Kidney (tissue), 14 donors: Measurements from ENCODE around the gene NOTCH1. TPM values are rescaled to one million over a fixed set of nuclear protein-coding genes. Genes with fewer than 3 reads are reported as not detected.

ENCODE experiments used
- DNase-seq, 5 donors: peaks; one replicate each; pipeline ENCODE4 v3.0.0-alpha.2; 2013 to 2020
- FAIRE-seq: peaks from 2 replicates; lab custom pipeline; 2012; peaks lifted over from hg19 to GRCh38; lab: Jason Lieb, UNC
- H3K27ac ChIP-seq, 2 donors: one replicate each; pipeline ENCODE4 v1.7.0; 2013; ENCODE audit warnings: low read depth in 2 of 2, low read length in 2 of 2, inconsistent platforms in 1 of 2
- H3K27me3 ChIP-seq: one replicate; pipeline ENCODE4 v1.7.1; 2013; ENCODE audit warnings: low read length, inconsistent platforms; ENCODE audit not compliant: control insufficient read depth, insufficient read depth
- H3K36me3 ChIP-seq, 3 donors: one replicate each; pipeline versions ENCODE4 v1.7.0 to v1.7.1; 2013; ENCODE audit warnings: low read length in 3 of 3, control low read depth in 1 of 3, inconsistent platforms in 1 of 3; ENCODE audit not compliant: insufficient read depth in 3 of 3, control insufficient read depth in 2 of 3
- H3K4me1 ChIP-seq, 3 donors: one replicate each; pipeline versions ENCODE4 v1.7.0 to v1.7.1; 2013; ENCODE audit warnings: low read length in 3 of 3, inconsistent platforms in 1 of 3, low read depth in 1 of 3; ENCODE audit not compliant: control insufficient read depth in 2 of 3, insufficient read depth in 2 of 3
- H3K4me3 ChIP-seq, 3 donors: one replicate each; pipeline versions ENCODE4 v1.7.0 to v1.8.1; 2013; ENCODE audit warnings: low read length in 3 of 3, control low read depth in 1 of 3, inconsistent platforms in 1 of 3
- H3K9ac ChIP-seq, 3 donors: one replicate each; pipeline versions ENCODE4 v1.7.0 to v1.7.1; 2013; ENCODE audit warnings: low read length in 3 of 3, control low read depth in 1 of 3, inconsistent platforms in 1 of 3
- H3K9me3 ChIP-seq, 3 donors: one replicate each; pipeline versions ENCODE4 v1.7.0 to v1.7.1; 2013; ENCODE audit warnings: low read length in 3 of 3, control low read depth in 1 of 3, inconsistent platforms in 1 of 3; ENCODE audit not compliant: control insufficient read depth in 2 of 3, insufficient read depth in 1 of 3
- intact Hi-C: fragments of 100-400 bp; cut with DNase I; formaldehyde crosslinking; loops from one replicate; pipeline ENCODE4 v1.11.1; 2022
- polyA plus RNA-seq: library from polyadenylated mRNA; stranded (reverse); fragments of 350-450 nt; fragmentation: Illumina TruSeq; extraction: RNeasy Lipid Tissue Mini Kit (QIAGEN cat#74804); gene quantifications from one replicate; pipeline ENCODE4 v1.2.3, GENCODE V29; 2014; ENCODE audit warnings: low read depth, low replicate concordance; ENCODE audit not compliant: insufficient read depth
- total RNA-seq: library from RNA; stranded (reverse); fragmentation: NEBNext Ultra II Directional; extraction: Animal tissue kit (Norgen Biotek cat#: 25700); gene quantifications from one replicate; pipeline ENCODE4 v1.2.1, GENCODE V29; 2021
- TF ChIP-seq, protein P1 (sequence below): IDR thresholded peaks from 3 replicates; pipeline ENCODE4 v1.5.1; 2012; ENCODE audit warnings: mild to moderate bottlenecking, moderate library complexity, borderline replicate concordance; ENCODE audit not compliant: insufficient read depth; ENCODE audit errors: extremely low read depth
- donor health status: control.
- donor health status: control.
- donor health status: control.
- donor health status: control.
- donor health status: control.
- donor health status: DM: yes; HTN: yes; CAD: no.
- donor health status: Normal renal cell carcinoma (clear cell type).

NOTCH1 gene
- total and polyA plus RNA-seq, 2 donors from 2014 or later: 6.5 to 77.2 TPM

DNA sequence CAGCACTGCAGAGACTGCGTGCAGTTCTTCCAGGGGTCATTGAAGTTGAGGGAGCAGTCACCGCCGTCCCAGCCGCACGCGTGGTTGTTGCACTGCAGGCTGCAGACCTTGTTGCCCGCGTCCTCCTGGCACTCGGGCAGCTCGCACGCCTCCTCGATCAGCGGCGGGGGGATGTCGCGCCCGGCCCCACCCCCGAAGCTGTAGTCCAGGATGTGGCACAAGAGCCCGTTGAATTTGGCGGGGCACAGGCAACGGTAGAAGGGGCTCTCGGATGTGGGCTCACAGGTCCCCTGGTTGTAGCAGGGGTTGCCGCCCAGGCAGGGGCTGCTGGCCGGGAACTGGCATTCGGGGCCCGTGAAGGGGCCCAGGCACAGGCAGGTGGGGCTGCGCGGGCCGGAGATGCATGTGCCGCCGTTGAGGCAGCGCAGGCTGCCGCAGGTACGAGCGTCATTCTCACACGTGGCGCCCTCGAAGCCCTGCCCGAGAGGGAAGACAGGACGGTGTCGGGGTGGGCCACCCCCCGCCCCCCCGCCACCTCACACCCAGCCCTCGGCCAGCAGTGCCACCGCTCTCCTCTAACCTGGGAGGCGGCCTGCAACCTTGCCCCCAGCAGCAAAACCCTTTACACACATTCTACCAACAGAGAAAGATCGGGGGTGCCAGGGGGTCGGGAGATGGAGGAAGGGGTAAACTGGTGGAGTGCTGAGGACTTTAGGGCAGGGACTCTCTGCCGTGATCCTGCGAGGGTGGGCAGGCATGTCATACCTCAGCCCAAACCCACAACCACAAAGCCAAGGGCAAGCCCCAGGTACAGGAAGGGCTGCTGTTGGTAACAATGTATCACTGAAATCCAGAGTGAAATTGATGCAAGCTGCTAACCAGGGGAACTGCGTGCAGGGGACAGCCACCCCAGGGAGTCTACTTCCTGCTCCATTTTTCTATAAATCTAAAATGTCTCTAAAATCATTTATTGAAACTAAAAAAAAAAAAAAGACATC, 40.1 kb downstream of the NOTCH1 start:
- no peak for DNase-seq
- TF ChIP-seq, protein P1, sequence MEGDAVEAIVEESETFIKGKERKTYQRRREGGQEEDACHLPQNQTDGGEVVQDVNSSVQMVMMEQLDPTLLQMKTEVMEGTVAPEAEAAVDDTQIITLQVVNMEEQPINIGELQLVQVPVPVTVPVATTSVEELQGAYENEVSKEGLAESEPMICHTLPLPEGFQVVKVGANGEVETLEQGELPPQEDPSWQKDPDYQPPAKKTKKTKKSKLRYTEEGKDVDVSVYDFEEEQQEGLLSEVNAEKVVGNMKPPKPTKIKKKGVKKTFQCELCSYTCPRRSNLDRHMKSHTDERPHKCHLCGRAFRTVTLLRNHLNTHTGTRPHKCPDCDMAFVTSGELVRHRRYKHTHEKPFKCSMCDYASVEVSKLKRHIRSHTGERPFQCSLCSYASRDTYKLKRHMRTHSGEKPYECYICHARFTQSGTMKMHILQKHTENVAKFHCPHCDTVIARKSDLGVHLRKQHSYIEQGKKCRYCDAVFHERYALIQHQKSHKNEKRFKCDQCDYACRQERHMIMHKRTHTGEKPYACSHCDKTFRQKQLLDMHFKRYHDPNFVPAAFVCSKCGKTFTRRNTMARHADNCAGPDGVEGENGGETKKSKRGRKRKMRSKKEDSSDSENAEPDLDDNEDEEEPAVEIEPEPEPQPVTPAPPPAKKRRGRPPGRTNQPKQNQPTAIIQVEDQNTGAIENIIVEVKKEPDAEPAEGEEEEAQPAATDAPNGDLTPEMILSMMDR: no peak
- FAIRE-seq: no peak
- Histone ChIP-seq H3K27me3 (no peaks in the 10 kb centered on the region), H3K9me3 (no peaks in the 10 kb centered on the region), H3K27ac (no peak overlapping the region), H3K4me3 (no peak overlapping the region), H3K4me1 (peaks cover 0 to 3% (median 0%) of the 10 kb centered on the region in 3 donors), H3K9ac (no peak overlapping the region), H3K36me3 (peaks cover 2 to 38% (median 10%) of the 10 kb centered on the region in 3 donors)
- intact Hi-C loops: no loop called here

DNA sequence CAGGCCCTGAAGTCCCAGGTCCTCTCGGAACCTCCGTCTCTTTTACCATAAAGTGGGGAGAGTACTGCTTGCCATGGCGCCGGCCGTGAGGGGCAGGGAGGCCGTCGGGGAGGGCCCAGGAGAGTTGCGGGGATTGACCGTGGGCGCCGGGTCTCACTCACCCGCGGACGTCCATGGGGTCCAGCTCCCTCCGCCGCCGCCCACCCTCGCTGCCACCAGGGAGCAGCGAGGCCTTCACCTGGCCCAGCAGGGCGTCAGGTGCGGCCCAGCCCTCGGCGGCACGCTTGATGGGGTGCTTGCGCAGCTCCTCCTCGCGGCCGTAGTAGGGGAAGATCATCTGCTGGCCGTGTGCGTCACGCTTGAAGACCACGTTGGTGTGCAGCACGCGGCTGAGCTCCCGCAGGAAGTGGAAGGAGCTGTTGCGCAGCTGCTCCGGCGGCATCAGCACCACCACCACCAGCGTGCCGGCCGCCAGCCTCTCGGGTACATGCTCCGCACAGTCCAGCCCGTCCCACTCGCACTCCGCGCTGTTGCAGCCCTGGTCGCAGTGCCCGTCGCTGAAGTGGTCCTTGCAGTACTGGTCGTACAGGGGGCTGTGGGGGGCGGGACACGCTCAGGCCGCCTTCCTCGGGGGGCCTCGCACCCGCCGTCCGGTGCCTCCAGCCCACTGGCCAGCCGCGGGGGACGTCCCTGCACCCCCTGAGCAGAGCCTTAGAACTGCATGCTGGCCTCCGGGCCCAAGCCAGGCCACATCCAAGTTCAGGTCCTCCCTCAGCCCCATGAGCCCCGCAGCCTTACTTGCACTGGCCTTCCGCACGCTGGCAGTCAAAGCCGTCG, 41.1 kb downstream of the NOTCH1 start:
- Histone ChIP-seq H3K9me3 (no peaks in the 10 kb centered on the region), H3K27ac (no peak overlapping the region), H3K4me3 (no peak overlapping the region), H3K9ac (no peak overlapping the region), H3K27me3 (no peaks in the 10 kb centered on the region), H3K36me3 (peaks cover 2 to 44% (median 13%) of the 10 kb centered on the region in 3 donors), H3K4me1 (no peaks in the 10 kb centered on the region)
- intact Hi-C loops: no loop called here
- FAIRE-seq (no peak), DNase-seq (no peak)
- TF ChIP-seq, protein P1: no peak

DNA sequence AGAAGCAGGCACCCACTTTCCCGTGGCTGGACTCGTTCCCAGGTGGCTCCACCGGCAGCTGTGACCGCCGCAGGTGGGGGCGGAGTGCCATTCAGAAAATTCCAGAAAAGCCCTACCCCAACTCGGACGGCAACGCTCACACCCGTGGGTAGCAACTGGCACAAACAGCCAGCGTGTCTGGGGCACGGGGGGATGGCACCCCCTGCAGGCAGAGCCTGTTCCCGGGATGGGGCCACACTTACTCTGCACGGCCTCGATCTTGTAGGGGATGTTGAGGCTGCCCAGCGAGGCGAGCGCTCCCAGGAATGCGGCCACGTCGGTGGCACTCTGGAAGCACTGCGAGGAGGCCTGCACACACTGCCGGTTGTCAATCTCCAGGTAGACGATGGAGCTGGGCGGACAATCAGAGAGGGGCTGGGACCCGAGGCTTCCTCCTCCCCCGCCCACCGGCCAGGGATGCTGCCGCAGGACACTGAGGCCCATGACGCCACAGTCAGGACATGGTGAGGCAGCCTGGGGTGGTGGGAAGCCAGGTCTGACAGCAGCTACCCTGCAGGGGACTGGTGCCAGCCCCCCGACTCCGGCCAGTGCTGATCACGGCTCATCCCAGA, 42.8 kb downstream of the NOTCH1 start:
- TF ChIP-seq, protein P1: no peak
- no peak overlapping the region for H3K4me3 ChIP-seq
- H3K27ac ChIP-seq: no peak overlapping the region
- H3K9ac ChIP-seq: no peak overlapping the region
- H3K9me3 ChIP-seq: no peaks in the 10 kb centered on the region
- peaks cover 2 to 48% (median 16%) of the 10 kb centered on the region in 3 donors for H3K36me3 ChIP-seq
- DNase-seq (no peak), FAIRE-seq (no peak)
- H3K4me1 ChIP-seq: no peaks in the 10 kb centered on the region
- intact Hi-C loops: no loop called here
- H3K27me3 ChIP-seq: no peaks in the 10 kb centered on the region
